ENCODE measurements around the gene DPP4.
"Not testable (repeated sequence)": the region's sequence is repeated elsewhere in the genome, so short reads cannot be mapped to it uniquely, and the experiment has no call there.

The DPP4 gene

GRCh38 chr2:161954103-161954502, 119.9 kb downstream of the DPP4 start:
- DNase-seq (ENCODE audit: low read depth), result no peak

- DNase-seq (ENCODE audit: low read depth), result not testable (repeated sequence)
Observed at GRCh38 chr2:161953367-161953766, 120.6 kb downstream of the DPP4 start.

GRCh38 chr2:161952783-161953191, 121.2 kb downstream of the DPP4 start:
- no peak for DNase-seq (ENCODE audit: low read depth)

GRCh38 chr2:161947836-161948235, 126.2 kb downstream of the DPP4 start:
- DNase-seq (ENCODE audit: low read depth), result no peak

- DNase-seq (ENCODE audit: low read depth), result no peak
Observed at GRCh38 chr2:161947406-161947805, 126.6 kb downstream of the DPP4 start.

GRCh38 chr2:161946489-161947107, 127.4 kb downstream of the DPP4 start:
- no peak for DNase-seq (ENCODE audit: low read depth)

GRCh38 chr2:161943011-161943410, 131.0 kb downstream of the DPP4 start:
- DNase-seq (ENCODE audit: low read depth), result no peak
